ENCODE measurements around the gene ZXDC.

ZXDC gene

GRCh38 chr3:126413693-126414080 lies 62.0 kb downstream of the ZXDC start:
- in situ Hi-C loops (cut with HindIII; ENCODE audit: low pct_ligation_motif_present, low pct_unique_long_range_greater_than_20kb, low sequenced_read_pairs) = no loop called here
- DNase-seq = no peak

DNA sequence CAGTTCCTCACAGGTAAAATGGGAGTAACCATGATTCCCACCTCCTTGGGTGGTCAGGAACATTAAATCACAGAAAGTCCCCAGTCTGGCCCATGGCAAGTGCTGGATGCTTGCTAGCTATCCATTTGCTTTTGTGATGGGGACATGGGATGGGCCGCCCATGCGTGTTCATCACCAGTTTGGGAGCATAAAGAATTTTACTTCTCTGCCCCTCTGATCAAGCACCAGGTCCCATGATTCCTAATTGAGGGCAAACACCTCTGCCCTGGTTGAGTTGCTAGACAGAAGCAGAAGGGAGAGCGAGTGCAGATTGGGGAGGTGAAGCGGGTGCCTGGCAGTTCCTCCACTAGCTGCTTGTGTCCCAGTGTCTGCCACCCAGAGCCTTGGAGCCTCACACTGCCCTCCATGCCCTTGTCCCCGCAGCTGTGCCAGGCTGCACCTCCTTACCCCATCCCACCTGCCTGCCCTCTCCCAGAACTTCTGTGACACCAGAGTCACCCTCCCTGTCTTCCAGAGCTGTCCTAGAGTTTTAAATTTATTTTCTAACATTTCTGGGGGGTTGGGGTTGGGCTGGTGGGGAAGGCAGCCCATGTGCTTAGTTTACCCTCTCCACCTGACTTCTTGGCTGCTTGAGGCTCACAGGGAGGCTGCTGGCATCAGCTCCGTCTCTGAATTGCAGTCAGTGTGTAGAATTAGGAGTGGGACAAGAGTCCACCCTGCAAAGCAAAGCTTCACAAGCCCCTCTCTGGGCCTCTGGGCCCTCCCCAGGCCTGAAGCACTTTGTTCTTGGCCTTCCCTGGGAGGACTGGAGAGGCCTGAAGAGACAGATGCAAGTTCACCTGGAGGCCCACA lies 62.6 kb downstream of the ZXDC start:
- in situ Hi-C loops (cut with HindIII; ENCODE audit: low pct_ligation_motif_present, low pct_unique_long_range_greater_than_20kb, low sequenced_read_pairs) = no loop called here

DNA sequence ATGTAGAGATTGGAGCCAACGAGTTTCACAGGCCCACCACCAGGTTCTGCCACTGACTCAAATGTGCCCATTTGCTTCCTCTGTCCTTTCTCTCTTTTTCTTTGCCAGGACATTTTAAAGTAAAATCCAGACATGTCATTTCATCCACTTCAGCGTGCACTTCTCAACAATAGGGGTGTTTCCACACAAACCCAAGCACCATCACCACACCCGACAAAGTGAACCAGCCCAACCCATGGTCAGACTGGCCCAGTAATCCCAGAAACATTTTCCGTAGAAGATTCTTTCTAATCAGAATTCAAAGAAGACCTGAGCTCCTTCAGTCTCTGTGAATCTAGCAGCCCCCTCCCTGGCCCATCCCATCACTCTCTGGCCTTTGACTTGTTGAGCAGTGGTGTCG lies 67.6 kb downstream of the ZXDC start:
- in situ Hi-C loops (cut with HindIII; ENCODE audit: low pct_ligation_motif_present, low pct_unique_long_range_greater_than_20kb, low sequenced_read_pairs) = no loop called here
- DNase-seq = no peak

More for the DNA sequence above, 62.6 kb downstream of the ZXDC start:
- DNase-seq = no peak

- DNase-seq = no peak
- in situ Hi-C loops (cut with HindIII; ENCODE audit: low pct_ligation_motif_present, low pct_unique_long_range_greater_than_20kb, low sequenced_read_pairs) = no loop called here
Observed at GRCh38 chr3:126407412-126408044, 68.2 kb downstream of the ZXDC start.

GRCh38 chr3:126406389-126407296 lies 69.0 kb downstream of the ZXDC start:
- in situ Hi-C loops (cut with HindIII; ENCODE audit: low pct_ligation_motif_present, low pct_unique_long_range_greater_than_20kb, low sequenced_read_pairs) = no loop called here
- no peak for DNase-seq

DNA sequence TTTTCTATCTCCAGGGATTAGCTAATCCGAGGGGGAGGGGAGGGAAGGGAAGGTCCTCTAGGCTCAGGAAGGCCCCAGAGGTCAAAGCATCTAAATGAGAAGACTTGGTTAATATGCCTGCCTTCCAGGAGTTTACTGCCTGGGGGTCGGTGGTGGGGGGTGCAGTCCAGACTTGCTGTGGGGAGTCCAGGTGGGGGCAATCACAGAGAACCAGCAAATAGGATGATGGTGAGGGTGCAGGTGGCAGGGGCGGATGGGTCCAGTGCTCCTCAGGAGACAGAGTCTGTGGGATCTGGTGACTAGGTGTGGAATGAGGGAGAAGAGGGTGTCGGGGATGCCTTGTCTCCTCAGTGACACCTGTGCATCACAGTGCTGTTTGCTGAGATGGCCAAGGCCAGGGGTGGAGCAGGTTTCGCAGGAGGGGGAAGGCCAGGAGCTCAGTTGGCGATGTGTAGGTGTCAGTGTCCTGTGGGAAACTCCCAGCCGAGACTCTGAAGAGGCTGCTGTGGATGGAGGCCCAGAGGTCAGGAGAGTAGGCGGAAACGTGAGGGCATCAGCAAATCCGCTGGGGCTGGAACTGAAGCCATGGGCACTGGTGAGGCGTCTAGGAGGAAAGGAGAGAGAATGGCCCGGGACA lies 72.9 kb downstream of the ZXDC start:
- DNase-seq = no peak
- in situ Hi-C loops (cut with HindIII; ENCODE audit: low pct_ligation_motif_present, low pct_unique_long_range_greater_than_20kb, low sequenced_read_pairs) = no loop called here

DNA sequence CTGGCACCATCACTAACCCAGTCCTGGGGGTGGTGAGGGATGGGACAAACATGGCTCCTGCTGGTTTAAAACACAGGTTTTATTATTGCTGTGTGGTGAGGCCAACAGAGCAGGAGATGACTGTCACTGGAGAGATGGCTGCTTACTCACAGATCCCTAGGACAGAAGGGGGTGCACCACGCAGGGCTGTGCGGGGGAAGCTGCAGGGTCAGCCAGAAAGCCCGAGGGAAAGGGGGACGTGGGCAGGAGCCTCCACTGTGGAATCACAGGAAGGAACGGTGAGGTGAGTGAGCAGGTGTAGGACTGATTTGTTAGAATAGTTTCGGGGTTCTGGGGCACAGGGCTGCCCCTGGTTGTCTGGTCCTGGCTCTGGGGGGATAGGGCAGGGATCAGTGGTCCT lies 73.5 kb downstream of the ZXDC start:
- no peak for DNase-seq
- in situ Hi-C loops (cut with HindIII; ENCODE audit: low pct_ligation_motif_present, low pct_unique_long_range_greater_than_20kb, low sequenced_read_pairs) = no loop called here

DNA sequence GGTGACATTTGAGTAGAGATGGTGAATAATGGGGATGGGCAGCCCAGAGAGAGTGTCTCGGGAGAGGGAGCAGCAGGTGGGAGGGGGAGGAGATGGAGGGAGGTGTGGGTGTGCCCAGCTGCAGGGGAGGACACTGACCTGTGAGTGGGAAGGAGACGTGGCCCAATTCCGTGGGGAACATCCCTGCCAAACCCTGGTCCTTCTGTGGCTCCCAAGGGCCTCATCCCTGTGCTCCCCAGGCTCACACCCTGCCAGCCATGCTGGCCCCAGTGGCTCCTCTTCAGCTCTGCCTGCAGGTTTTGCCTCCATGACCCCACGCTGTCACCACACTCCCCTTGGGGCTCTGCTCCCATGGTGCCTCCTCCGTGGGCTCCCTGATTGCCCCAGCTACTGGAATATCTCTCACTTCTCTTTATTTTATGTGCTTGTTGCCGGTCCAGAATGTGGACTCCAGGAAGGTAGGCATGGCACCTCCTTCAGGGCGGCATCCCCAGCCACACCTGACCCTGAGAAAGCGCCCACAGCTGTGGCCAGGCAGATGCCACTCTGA lies 74.0 kb downstream of the ZXDC start:
- in situ Hi-C loops (cut with HindIII; ENCODE audit: low pct_ligation_motif_present, low pct_unique_long_range_greater_than_20kb, low sequenced_read_pairs) = no loop called here
- no peak for DNase-seq

- no peak for DNase-seq
- in situ Hi-C loops (cut with HindIII; ENCODE audit: low pct_ligation_motif_present, low pct_unique_long_range_greater_than_20kb, low sequenced_read_pairs) = no loop called here
Observed at GRCh38 chr3:126399756-126400155, 75.9 kb downstream of the ZXDC start.

- DNase-seq = no peak
- in situ Hi-C loops (cut with HindIII; ENCODE audit: low pct_ligation_motif_present, low pct_unique_long_range_greater_than_20kb, low sequenced_read_pairs) = no loop called here
Observed at GRCh38 chr3:126399351-126399735, 76.3 kb downstream of the ZXDC start.

- DNase-seq = no peak
- in situ Hi-C loops (cut with HindIII; ENCODE audit: low pct_ligation_motif_present, low pct_unique_long_range_greater_than_20kb, low sequenced_read_pairs) = no loop called here
Observed at GRCh38 chr3:126398423-126399350, 77.0 kb downstream of the ZXDC start.

- in situ Hi-C loops (cut with HindIII; ENCODE audit: low pct_ligation_motif_present, low pct_unique_long_range_greater_than_20kb, low sequenced_read_pairs) = no loop called here
- no peak for DNase-seq
Observed at GRCh38 chr3:126397610-126398422, 77.9 kb downstream of the ZXDC start.

- in situ Hi-C loops (cut with HindIII; ENCODE audit: low pct_ligation_motif_present, low pct_unique_long_range_greater_than_20kb, low sequenced_read_pairs) = no loop called here
- no peak for DNase-seq
Observed at GRCh38 chr3:126396536-126396935, 79.2 kb downstream of the ZXDC start.

DNA sequence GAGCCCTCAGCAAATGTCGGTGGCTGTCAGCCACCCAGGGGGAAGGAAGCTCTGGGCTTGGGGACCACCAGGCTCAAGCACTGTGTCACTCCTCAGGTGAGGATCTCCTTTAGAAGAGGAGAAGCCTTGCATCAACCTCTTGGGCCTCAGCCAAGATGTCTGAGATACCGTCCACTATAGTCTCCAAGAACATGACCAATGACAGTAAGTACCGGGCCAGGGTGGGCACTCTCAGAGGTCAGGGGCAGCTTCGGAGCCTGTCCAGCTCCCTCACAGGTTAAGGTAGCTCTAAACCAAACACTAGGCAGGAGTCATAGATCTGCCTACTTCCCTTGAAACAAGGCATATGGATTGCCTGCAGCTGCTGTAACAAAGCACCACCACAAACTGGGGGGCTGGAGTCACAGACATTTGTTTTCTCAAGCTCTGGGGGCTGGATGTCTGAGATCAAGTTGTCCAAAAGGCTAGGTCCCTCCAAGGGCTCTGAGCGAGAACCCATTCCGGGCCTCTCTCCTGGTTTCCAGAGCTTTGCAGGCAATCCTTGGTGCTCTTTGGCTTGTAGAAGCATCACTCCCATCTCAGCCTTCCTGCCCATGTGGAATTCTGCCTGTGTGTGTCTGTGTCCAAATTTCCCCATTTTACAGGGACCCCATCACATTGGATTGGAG lies 79.7 kb downstream of the ZXDC start:
- DNase-seq = no peak
- in situ Hi-C loops (cut with HindIII; ENCODE audit: low pct_ligation_motif_present, low pct_unique_long_range_greater_than_20kb, low sequenced_read_pairs) = no loop called here

- in situ Hi-C loops (cut with HindIII; ENCODE audit: low pct_ligation_motif_present, low pct_unique_long_range_greater_than_20kb, low sequenced_read_pairs) = no loop called here
- no peak for DNase-seq
Observed at GRCh38 chr3:126394977-126395321, 80.7 kb downstream of the ZXDC start.

DNA sequence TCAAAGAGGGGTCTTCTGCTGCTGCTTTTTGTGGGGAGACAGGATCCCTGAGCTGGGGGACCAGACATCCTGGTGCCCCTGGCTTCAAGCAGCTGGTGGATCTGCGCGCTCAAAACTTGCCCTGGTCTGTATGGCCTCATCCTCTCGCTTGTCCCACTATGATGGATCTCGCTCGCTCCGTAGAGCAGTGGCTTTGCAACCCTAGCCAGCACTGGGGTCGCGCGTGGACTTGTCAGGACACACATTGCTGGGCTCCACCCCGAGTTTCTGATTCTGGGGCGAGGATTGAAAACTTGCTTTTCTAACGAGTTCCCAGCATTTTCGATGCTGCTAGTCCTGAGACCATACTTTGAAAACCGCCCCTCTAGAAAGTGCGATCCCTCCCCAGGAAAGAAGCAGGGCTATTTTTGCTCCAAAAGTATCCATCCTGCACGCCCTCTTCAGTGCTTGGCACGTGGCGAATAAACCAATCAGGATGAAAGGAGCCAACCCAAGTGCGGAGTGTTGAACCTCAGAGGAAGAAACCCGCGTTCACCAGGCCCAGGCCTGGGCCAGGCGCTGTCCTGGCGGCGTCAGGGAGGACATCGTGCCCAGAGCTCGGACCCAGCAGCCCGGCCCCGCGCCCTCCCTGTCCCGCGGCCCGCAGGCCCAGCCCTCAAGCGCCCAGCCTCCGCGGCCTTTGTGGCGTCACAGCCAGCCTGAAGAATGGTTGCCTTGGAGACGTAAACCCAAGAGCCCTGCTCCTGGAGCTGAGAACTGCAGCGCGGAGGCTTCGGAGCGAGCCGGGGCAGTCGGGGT lies 81.3 kb downstream of the ZXDC start, which contains the start of gene CFAP100:
CFAP100 (plus strand) TSS at position 731 of the 798 bp plus-strand sequence. CDS start 1,092 bp downstream, outside the sequence.
- no peak for DNase-seq
- in situ Hi-C loops (cut with HindIII; ENCODE audit: low pct_ligation_motif_present, low pct_unique_long_range_greater_than_20kb, low sequenced_read_pairs) = no loop called here

Measured in ACHN (cell line).